ENCODE results near the gene ZNF320. TPM values are rescaled to one million over a fixed set of nuclear protein-coding genes. Genes with fewer than 3 reads are reported as not detected.

The ZNF320 gene
- total RNA-seq, 1 donor from 2014 or later: 19.8 TPM

Other genes starting within 250 kb of the ZNF320 start
- gene ZNF611, start 162.6 kb downstream of the ZNF320 start, total RNA-seq: 16.3 to 24.5 TPM (median 18.4 TPM) in 3 replicates
- gene ZNF600, start 110.8 kb downstream of the ZNF320 start, total RNA-seq: 7.2 to 8.3 TPM (median 7.8 TPM) in 3 replicates
- 13.9 to 17.4 TPM (median 16.7 TPM) in 3 replicates for gene ZNF28, start 76.0 kb downstream of the ZNF320 start, total RNA-seq
- gene ZNF468, start 40.0 kb downstream of the ZNF320 start, total RNA-seq: 11.5 to 20.0 TPM (median 16.7 TPM) in 3 replicates
- gene ZNF888, start 25.8 kb upstream of the ZNF320 start, total RNA-seq: 4.4 to 5.4 TPM (median 5.0 TPM) in 3 replicates
- gene ZNF816, start 65.2 kb upstream of the ZNF320 start, total RNA-seq: 8.2 to 9.3 TPM (median 8.7 TPM) in 3 replicates
- gene ERVV-1, start 116.3 kb upstream of the ZNF320 start, total RNA-seq: not detected in 3 replicates
- gene ERVV-2, start 147.1 kb upstream of the ZNF320 start, total RNA-seq: not detected in 3 replicates
- 21.4 to 23.6 TPM (median 22.4 TPM) in 3 replicates for gene ZNF160, start 205.8 kb upstream of the ZNF320 start, total RNA-seq
- gene ZNF415, start 235.3 kb upstream of the ZNF320 start, total RNA-seq: 6.2 to 10.4 TPM (median 7.3 TPM) in 3 replicates

All from chondrocyte (in vitro differentiated cells).